ENCODE results near the gene EIF5AL1.
"Not testable (repeated sequence)": the region's sequence is repeated elsewhere in the genome, so short reads cannot be mapped to it uniquely, and the experiment has no call there.

EIF5AL1 gene

DNA sequence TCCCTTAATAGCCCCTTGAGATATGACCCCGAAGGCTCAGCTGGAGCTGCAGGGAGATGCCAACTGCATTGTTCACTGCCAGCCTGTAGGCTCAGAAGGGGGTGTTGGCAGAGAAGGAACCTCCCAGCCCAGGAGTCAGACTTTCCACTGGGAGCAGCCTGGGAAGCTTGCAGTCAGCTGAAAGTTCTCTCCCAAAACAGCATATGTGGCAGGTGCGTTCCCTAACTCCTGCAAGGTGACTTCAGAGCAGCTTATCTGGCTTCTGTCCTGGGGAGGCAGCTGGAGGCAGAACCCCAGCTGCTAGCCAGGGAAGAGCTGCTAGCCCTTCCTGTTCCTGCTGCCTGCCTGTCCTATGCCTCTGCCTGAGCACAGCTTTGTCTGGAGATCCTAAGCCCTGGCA lies 39.8 kb downstream of the EIF5AL1 start:
- no peaks in the 10 kb centered on the region for H3K27me3 ChIP-seq (ENCODE audit: low read depth, low read length)
- H3K4me1 ChIP-seq (ENCODE audit: low read length), result peaks cover 2% of the 10 kb centered on the region; the same call in 1 of the 2 replicates
- H3K79me2 ChIP-seq (ENCODE audit: low read length), result no peaks in the 10 kb centered on the region
- H3K27ac ChIP-seq (ENCODE audit: low read length), result no peak overlapping the region
- no peak overlapping the region for H3K4me3 ChIP-seq (ENCODE audit: low read length)
- H3K36me3 ChIP-seq (replicated peaks; ENCODE audit: low read depth, low read length), result no peaks in the 10 kb centered on the region
- no peak overlapping the region for H3K4me2 ChIP-seq (ENCODE audit: low read length)
- no peak overlapping the region for H3K9ac ChIP-seq (ENCODE audit: low read length)
- H4K20me1 ChIP-seq (ENCODE audit: insufficient read depth, low read length), result no peaks in the 10 kb centered on the region
- no peak overlapping the region for H2AFZ ChIP-seq (ENCODE audit: low read depth, low read length)
- TF ChIP-seq, protein P1, sequence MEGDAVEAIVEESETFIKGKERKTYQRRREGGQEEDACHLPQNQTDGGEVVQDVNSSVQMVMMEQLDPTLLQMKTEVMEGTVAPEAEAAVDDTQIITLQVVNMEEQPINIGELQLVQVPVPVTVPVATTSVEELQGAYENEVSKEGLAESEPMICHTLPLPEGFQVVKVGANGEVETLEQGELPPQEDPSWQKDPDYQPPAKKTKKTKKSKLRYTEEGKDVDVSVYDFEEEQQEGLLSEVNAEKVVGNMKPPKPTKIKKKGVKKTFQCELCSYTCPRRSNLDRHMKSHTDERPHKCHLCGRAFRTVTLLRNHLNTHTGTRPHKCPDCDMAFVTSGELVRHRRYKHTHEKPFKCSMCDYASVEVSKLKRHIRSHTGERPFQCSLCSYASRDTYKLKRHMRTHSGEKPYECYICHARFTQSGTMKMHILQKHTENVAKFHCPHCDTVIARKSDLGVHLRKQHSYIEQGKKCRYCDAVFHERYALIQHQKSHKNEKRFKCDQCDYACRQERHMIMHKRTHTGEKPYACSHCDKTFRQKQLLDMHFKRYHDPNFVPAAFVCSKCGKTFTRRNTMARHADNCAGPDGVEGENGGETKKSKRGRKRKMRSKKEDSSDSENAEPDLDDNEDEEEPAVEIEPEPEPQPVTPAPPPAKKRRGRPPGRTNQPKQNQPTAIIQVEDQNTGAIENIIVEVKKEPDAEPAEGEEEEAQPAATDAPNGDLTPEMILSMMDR (IDR thresholded peaks at IDR 0.05; ENCODE audit: low read depth, low read length), result no peak
- no peak for TF ChIP-seq EZH2phosphoT487 (IDR thresholded peaks at IDR 0.05; ENCODE audit: low read depth)
- H3K9me3 ChIP-seq (ENCODE audit: insufficient read depth, low read length), result no peaks in the 10 kb centered on the region

- Histone ChIP-seq H3K4me1 (ENCODE audit: low read length) (peaks cover 11% of the 10 kb centered on the region; the same call in 1 of the 2 replicates), H3K9me3 (ENCODE audit: insufficient read depth, low read length) (no peaks in the 10 kb centered on the region), H3K79me2 (ENCODE audit: low read length) (no peaks in the 10 kb centered on the region), H3K4me2 (ENCODE audit: low read length) (no peak overlapping the region), H2AFZ (ENCODE audit: low read depth, low read length) (no peak overlapping the region), H3K36me3 (replicated peaks; ENCODE audit: low read depth, low read length) (no peaks in the 10 kb centered on the region), H3K27me3 (ENCODE audit: low read depth, low read length) (no peaks in the 10 kb centered on the region), H3K27ac (ENCODE audit: low read length) (no peak overlapping the region), H3K9ac (ENCODE audit: low read length) (no peak overlapping the region), H4K20me1 (ENCODE audit: insufficient read depth, low read length) (no peaks in the 10 kb centered on the region), H3K4me3 (ENCODE audit: low read length) (no peak overlapping the region)
- TF ChIP-seq, protein P1 (IDR thresholded peaks at IDR 0.05; ENCODE audit: low read depth, low read length), result no peak
Observed at GRCh38 chr10:79555354-79556309, 43.3 kb downstream of the EIF5AL1 start.

- not testable (repeated sequence) for H3K9me3 ChIP-seq (ENCODE audit: insufficient read depth, low read length); H3K36me3 ChIP-seq (replicated peaks; ENCODE audit: low read depth, low read length); H3K79me2 ChIP-seq (ENCODE audit: low read length); H2AFZ ChIP-seq (ENCODE audit: low read depth, low read length); H3K27me3 ChIP-seq (ENCODE audit: low read depth, low read length); H3K27ac ChIP-seq (ENCODE audit: low read length); H3K4me3 ChIP-seq (ENCODE audit: low read length); H4K20me1 ChIP-seq (ENCODE audit: insufficient read depth, low read length); H3K9ac ChIP-seq (ENCODE audit: low read length); H3K4me2 ChIP-seq (ENCODE audit: low read length)
- peaks cover 24% of the 10 kb centered on the region for H3K4me1 ChIP-seq (ENCODE audit: low read length)
Observed at GRCh38 chr10:79556961-79557360, 44.6 kb downstream of the EIF5AL1 start.

GRCh38 chr10:79559726-79560125 lies 47.4 kb downstream of the EIF5AL1 start:
- H3K36me3 ChIP-seq (replicated peaks; ENCODE audit: low read depth, low read length), result no peaks in the 10 kb centered on the region
- peaks cover 40% of the 10 kb centered on the region for H3K4me1 ChIP-seq (ENCODE audit: low read length)
- TF ChIP-seq EZH2phosphoT487 (IDR thresholded peaks at IDR 0.05; ENCODE audit: low read depth), result no peak
- TF ChIP-seq, protein P1 (IDR thresholded peaks at IDR 0.05; ENCODE audit: low read depth, low read length), result no peak
- H2AFZ ChIP-seq (ENCODE audit: low read depth, low read length), result no peak overlapping the region
- no peaks in the 10 kb centered on the region for H3K9me3 ChIP-seq (ENCODE audit: insufficient read depth, low read length)
- no peaks in the 10 kb centered on the region for H3K79me2 ChIP-seq (ENCODE audit: low read length)
- H3K4me3 ChIP-seq (ENCODE audit: low read length), result no peak overlapping the region
- H4K20me1 ChIP-seq (ENCODE audit: insufficient read depth, low read length), result no peaks in the 10 kb centered on the region
- H3K9ac ChIP-seq (ENCODE audit: low read length), result no peak overlapping the region
- no peak overlapping the region for H3K27ac ChIP-seq (ENCODE audit: low read length)
- H3K27me3 ChIP-seq (ENCODE audit: low read depth, low read length), result no peaks in the 10 kb centered on the region
- no peak overlapping the region for H3K4me2 ChIP-seq (ENCODE audit: low read length)

Data from OCI-LY3 (cell line).